SU-DHL-6 (cell line): ENCODE data around the gene MYO1G.

Experiments
- CTCF ChIP-seq: fragments of 200-600 bp; sonication (generic); IDR thresholded peaks from one replicate; pipeline ENCODE4 v1.5.1; 2017; ENCODE audit warnings: antibody characterized with exemption, mild to moderate bottlenecking, low read length, moderate library complexity; ENCODE audit not compliant: insufficient read depth, poor library complexity, severe bottlenecking
- EZH2phosphoT487 ChIP-seq: fragments of 200-600 bp; sonication (generic), shearing (Covaris generic); conservative IDR thresholded peaks from 2 replicates; pipeline ENCODE4 v1.6.1; 2018; ENCODE audit warnings: mild to moderate bottlenecking, antibody characterized with exemption, low read length, moderate library complexity, mixed read lengths

DNA sequence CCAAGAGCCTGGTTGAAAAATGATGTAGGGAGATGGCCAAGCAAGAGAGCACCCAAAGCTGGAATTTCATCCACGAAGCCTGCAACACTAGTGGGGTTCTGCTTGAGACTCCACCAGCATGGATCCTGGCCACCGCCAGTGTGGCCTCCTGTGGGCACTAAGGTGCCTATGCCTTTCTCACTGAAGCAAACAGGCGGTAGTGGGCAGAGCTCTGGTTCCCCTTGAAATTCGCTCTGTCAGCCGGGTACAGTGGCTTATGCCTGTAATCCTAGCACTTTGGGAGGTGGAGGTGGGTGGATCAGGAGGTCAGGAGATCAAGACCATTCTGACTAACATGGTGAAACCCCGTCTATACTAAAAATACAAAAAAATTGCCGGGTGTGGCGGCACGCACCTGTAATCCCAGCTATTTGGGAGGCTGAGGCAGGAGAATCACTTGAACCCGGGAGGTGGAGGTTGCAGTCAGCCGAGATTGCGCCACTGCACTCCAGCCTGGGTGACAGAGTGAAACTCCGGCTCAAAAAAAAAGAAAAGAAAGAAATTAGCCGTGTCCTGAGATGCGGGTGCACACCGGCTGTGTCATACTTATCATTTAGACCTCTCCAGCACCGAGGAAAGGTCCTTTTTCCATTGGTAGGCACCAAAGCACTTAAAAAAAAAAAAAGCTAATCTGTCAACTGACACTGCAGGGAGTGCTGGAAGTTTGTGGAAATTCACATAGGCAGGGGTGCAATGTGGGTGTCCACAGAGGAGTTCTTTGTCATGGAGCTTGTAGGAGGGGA, 49.5 kb upstream of the MYO1G start:
- TF ChIP-seq CTCF: no peak
- no peak for TF ChIP-seq EZH2phosphoT487
